Natural killer cell (primary cell): ENCODE data around the gene GLRX. TPM values are rescaled to one million over a fixed set of nuclear protein-coding genes. Genes with fewer than 3 reads are reported as not detected.
A peak's percentile ranks its signal among the peaks of the same experiment; 100 is the strongest.

ENCODE experiments used
- ATAC-seq, 3 donors: fragments of 150-1000 bp in 2 of 3; fragments of 200-7000 bp in 1 of 3; cut with Tn5 transposase; 1 replicate in 1 of 3; 2 replicates in 2 of 3; pipeline ENCODE4 v1.10.0; 2021; ENCODE audit warnings: mild to moderate bottlenecking in 2 of 3, moderate library complexity in 2 of 3
- DNase-seq, 2 donors: peaks; one replicate each; pipeline versions ENCODE4 v3.0.0 to v3.0.0-alpha.2; 2013 to 2021; ENCODE audit warnings: mixed read lengths in 1 of 2
- H3K27ac ChIP-seq: one replicate; pipeline ENCODE4 v1.5.1; 2013; ENCODE audit warnings: mild to moderate bottlenecking, low read length
- H3K27me3 ChIP-seq: one replicate; pipeline ENCODE4 v1.6.1; 2013; ENCODE audit warnings: low read length; ENCODE audit not compliant: control insufficient read depth, insufficient read depth
- H3K36me3 ChIP-seq: one replicate; pipeline ENCODE4 v1.6.1; 2013; ENCODE audit warnings: low read length; ENCODE audit not compliant: control insufficient read depth, insufficient read depth
- H3K4me1 ChIP-seq: one replicate; pipeline ENCODE4 v1.6.1; 2013; ENCODE audit warnings: low read length; ENCODE audit not compliant: control insufficient read depth, insufficient read depth
- H3K4me3 ChIP-seq: one replicate; pipeline ENCODE4 v1.5.1; 2013; ENCODE audit warnings: low read length
- H3K9me3 ChIP-seq: one replicate; pipeline ENCODE4 v1.6.1; 2013; ENCODE audit warnings: low read length; ENCODE audit not compliant: control insufficient read depth, insufficient read depth
- H3K27ac Mint-ChIP-seq, 2 donors: one replicate each; pipeline ENCODE4 v1.8.0; 2022; ENCODE audit warnings: mild to moderate bottlenecking in 2 of 2, mixed read lengths in 2 of 2, moderate library complexity in 1 of 2
- H3K27me3 Mint-ChIP-seq, 2 donors: one replicate each; pipeline ENCODE4 v1.8.0; 2022; ENCODE audit warnings: low read depth in 2 of 2, mixed read lengths in 2 of 2
- H3K36me3 Mint-ChIP-seq: one replicate; pipeline ENCODE4 v1.8.0; 2022; ENCODE audit warnings: mixed read lengths
- H3K4me1 Mint-ChIP-seq, 2 donors: one replicate each; pipeline ENCODE4 v1.8.0; 2022; ENCODE audit warnings: mixed read lengths in 2 of 2
- H3K4me3 Mint-ChIP-seq: one replicate; pipeline ENCODE4 v1.8.0; 2022; ENCODE audit warnings: mild to moderate bottlenecking, moderate library complexity, mixed read lengths
- H3K9me3 Mint-ChIP-seq, 2 donors: one replicate each; pipeline ENCODE4 v1.8.0; 2022; ENCODE audit warnings: mixed read lengths in 2 of 2
- WGBS: methylation state at CpG from one replicate; pipeline ENCODE4 v1.1.7; 2013; ENCODE audit warnings: missing lambda C conversion rate; ENCODE audit not compliant: insufficient coverage; 5-methylcytosine and 5-hydroxymethylcytosine counted together
- intact Hi-C: fragments of 100-400 bp; cut with micrococcal nuclease; formaldehyde crosslinking; loops from one replicate; pipeline ENCODE4 v1.14.2; 2022
- total RNA-seq, 4 donors: library from RNA; stranded (reverse); fragments of 120-200 nt in 1 of 4; gene quantifications; one replicate each; pipeline versions ENCODE4 v1.2.3 to v1.2.4, GENCODE V29; 2013 to 2022
- TF ChIP-seq, protein P1 (sequence below): fragments of 200-600 bp; IDR thresholded peaks from one replicate; pipeline ENCODE4 v1.8.0; 2022; ENCODE audit warnings: antibody characterized with exemption

GLRX gene
- total RNA-seq, 3 donors from 2014 or later (not counting 1 experiment from before 2014, with no cell fraction given) = 59.2 to 102 (median 62.5) TPM

DNA sequence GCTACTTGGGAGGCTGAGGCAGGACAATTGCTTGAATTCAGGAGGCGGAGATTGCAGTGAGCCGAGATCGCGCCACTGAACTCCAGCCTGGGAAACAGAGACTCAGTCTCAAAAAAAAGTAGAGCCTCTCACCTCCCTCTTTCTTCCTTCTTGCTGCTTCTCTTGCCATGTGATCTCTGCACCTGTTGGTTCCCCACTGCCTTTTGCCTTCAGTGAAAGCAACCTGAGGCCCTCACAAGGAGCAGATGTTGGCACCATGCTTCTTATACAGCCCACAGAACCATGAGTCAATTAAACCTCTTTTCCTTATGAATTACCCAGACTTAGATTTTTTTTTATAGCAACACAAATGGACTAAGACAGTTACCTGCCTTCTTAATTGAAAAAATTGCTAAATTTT, 45.6 kb upstream of the GLRX start:
- no peaks in the 10 kb centered on the region for H3K36me3 ChIP-seq
- no peak overlapping the region for H3K4me3 ChIP-seq
- intact Hi-C loops = no loop called here
- H3K4me1 ChIP-seq = peaks cover 24% of the 10 kb centered on the region
- Mint-ChIP-seq H3K4me3 (no peak overlapping the region), H3K27me3 (peaks cover 17 to 34% of the 10 kb centered on the region in 2 donors), H3K36me3 (no peaks in the 10 kb centered on the region), H3K9me3 (no peaks in the 10 kb centered on the region), H3K27ac (peak overlapping the region in 1 of 2 donors; percentile 81), H3K4me1 (peaks cover 27 to 30% of the 10 kb centered on the region in 2 donors)
- TF ChIP-seq, protein P1, sequence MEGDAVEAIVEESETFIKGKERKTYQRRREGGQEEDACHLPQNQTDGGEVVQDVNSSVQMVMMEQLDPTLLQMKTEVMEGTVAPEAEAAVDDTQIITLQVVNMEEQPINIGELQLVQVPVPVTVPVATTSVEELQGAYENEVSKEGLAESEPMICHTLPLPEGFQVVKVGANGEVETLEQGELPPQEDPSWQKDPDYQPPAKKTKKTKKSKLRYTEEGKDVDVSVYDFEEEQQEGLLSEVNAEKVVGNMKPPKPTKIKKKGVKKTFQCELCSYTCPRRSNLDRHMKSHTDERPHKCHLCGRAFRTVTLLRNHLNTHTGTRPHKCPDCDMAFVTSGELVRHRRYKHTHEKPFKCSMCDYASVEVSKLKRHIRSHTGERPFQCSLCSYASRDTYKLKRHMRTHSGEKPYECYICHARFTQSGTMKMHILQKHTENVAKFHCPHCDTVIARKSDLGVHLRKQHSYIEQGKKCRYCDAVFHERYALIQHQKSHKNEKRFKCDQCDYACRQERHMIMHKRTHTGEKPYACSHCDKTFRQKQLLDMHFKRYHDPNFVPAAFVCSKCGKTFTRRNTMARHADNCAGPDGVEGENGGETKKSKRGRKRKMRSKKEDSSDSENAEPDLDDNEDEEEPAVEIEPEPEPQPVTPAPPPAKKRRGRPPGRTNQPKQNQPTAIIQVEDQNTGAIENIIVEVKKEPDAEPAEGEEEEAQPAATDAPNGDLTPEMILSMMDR = no peak
- H3K27ac ChIP-seq = no peak overlapping the region
- no peak for DNase-seq
- ATAC-seq = no peak
- H3K9me3 ChIP-seq = no peaks in the 10 kb centered on the region
- H3K27me3 ChIP-seq = no peaks in the 10 kb centered on the region
- 100% methylated on average over 4 of the region's 4 CpGs for WGBS

DNA sequence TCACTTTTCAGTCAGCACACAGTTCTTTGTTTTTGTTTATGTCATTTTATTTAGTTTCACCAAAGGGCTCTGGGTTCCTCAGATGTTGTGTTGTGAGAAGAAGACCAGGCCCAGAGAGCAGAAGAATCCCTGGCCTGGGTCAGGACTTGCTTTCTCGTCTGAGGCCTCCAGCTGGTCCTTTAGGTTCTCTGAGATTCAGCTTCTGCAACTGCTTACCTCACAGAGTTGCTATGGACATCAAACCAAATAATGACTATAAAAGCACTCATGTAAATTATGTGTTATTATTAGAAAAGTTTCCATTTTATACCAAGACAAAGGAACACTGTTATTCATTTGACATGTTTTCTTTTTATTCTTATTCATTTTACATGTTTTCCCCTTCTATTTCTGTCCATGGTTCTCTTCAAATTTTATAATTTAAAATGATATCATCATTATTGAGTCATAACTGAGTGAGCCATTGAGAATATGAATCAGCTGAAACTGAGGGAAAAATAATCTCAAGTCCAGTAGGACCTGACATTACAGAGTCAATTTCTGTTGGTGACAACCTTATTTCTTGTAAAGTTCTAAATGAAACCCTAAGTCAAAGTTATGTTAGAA, 44.0 kb upstream of the GLRX start:
- 38% methylated on average over 1 of the region's 1 CpG for WGBS
- no peak overlapping the region for H3K4me3 Mint-ChIP-seq
- Histone ChIP-seq H3K9me3 (no peaks in the 10 kb centered on the region), H3K27ac (no peak overlapping the region), H3K4me3 (no peak overlapping the region), H3K27me3 (no peaks in the 10 kb centered on the region), H3K4me1 (peaks cover 32% of the 10 kb centered on the region), H3K36me3 (no peaks in the 10 kb centered on the region)
- TF ChIP-seq, protein P1 = no peak
- H3K27ac Mint-ChIP-seq = no peak overlapping the region
- H3K4me1 Mint-ChIP-seq = peaks cover 27 to 32% of the 10 kb centered on the region in 2 donors
- DNase-seq = no peak
- no peak for ATAC-seq
- intact Hi-C loops = no loop called here
- peaks cover 19 to 35% of the 10 kb centered on the region in 2 donors for H3K27me3 Mint-ChIP-seq
- H3K36me3 Mint-ChIP-seq = no peaks in the 10 kb centered on the region
- H3K9me3 Mint-ChIP-seq = no peaks in the 10 kb centered on the region

DNA sequence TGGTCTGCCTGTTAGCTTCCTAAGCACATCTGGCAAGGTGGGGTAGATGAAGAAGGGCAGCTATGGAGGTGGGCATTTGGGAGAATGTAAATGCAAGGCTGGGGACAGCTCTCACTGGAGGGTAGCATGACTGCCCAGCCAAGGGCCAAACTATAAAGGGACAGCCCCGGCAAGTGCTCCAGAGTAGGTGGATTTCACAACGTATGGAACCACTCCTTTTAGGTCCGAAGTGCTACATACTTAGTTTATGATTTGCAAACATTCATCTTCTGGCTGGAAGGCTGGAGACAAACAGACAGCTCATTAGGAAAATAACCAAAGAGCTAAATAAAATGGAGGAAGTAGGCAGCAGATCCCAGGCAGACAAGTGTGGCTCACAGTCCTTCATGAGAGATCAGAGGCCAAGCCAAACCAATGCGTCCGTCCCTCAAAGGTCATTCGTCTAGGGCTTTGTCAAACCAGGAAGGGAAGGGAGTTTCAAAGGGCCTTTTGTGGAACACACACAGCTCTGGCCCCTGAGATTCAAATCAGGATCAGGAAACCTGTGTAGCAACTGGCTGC, 42.5 kb upstream of the GLRX start:
- H3K4me1 ChIP-seq = peaks cover 25% of the 10 kb centered on the region
- Mint-ChIP-seq H3K27ac (no peak overlapping the region), H3K4me3 (no peak overlapping the region), H3K9me3 (no peaks in the 10 kb centered on the region), H3K36me3 (no peaks in the 10 kb centered on the region), H3K27me3 (peaks cover 29 to 41% of the 10 kb centered on the region in 2 donors), H3K4me1 (peaks cover 15 to 27% of the 10 kb centered on the region in 2 donors)
- DNase-seq (no peak), ATAC-seq (no peak)
- no peak overlapping the region for H3K4me3 ChIP-seq
- TF ChIP-seq, protein P1 = no peak
- H3K27me3 ChIP-seq = no peaks in the 10 kb centered on the region
- no peaks in the 10 kb centered on the region for H3K9me3 ChIP-seq
- H3K27ac ChIP-seq = no peak overlapping the region
- intact Hi-C loops = no loop called here
- no peaks in the 10 kb centered on the region for H3K36me3 ChIP-seq
- WGBS = 89% methylated on average over 6 of the region's 6 CpGs
